GM19397 (cell line): Measurements from ENCODE around the gene PRAC2.

Experiments
- ATAC-seq: cut with Tn5 transposase; IDR thresholded peaks from one replicate; pipeline ENCODE4 v1.9.1; 2021; ENCODE audit warnings: mild to moderate bottlenecking, moderate library complexity; ENCODE audit not compliant: unreplicated experiment

Gene PRAC2

DNA sequence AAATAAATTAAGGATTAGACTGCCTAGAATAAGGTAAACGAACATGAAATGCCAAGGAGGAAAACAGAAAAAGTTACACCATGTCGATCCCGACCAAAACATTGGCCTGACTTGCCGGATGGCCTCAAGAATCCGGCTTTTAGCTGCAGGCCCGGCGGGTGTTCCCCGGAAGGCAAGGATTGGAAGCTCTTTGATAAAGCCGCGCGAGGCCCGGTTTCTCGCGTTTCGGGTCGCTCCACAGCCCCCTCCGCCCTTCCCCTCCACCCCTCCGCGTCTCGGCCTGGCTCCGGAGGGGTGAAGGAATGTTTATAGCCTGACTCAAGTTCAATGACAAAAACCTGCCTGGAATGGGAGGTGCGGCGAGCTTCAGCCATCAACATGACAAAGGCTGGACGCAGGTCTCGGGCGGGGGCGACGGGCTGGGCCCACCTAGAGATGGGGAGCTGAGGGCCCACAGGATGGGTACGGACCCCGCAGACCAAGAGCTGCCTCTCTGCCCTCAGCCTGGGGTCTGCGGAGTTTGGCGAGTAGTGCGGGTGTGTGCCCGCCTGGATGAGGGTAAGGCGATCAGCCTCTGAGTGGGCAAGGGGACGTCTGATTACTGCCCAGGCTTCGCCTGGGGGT is 3.2 kb upstream of the PRAC2 start:
- ATAC-seq, result no peak

DNA sequence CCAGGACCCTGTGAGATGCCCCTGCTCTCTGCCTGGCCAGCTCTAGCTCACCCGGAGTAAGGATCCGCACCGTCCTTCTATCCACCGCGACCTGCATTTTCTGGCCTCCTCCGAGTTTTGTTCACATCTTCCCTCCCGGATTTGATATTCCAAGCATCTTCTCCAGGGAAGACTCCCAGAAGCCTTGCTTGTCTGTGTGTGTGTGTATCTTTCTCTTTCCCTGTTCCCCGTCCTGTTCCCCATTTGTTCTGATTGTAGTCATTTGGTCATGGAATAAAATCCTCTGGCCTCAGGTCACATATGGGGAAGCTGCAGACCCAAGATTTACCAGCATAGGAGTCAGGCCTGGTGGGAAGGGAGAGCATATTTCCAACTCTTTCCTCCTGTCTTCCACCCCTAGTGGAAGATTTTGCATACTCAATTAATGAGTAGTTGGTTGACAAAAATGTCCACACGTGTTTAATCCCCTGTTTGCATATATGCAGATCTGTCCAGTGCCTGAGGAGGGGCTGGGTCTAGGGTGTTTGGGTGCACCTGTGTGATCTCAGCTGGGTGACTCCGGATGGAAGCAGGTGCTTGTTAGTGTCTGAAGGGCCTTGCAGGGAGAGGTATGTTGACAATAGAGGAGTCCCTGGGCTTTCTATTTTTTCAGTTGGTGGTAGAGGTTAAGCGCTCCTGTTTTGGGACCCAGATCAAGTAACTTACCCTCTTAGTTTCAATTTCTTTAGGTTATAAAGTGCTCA is 2.5 kb upstream of the PRAC2 start:
- ATAC-seq, result no peak

DNA sequence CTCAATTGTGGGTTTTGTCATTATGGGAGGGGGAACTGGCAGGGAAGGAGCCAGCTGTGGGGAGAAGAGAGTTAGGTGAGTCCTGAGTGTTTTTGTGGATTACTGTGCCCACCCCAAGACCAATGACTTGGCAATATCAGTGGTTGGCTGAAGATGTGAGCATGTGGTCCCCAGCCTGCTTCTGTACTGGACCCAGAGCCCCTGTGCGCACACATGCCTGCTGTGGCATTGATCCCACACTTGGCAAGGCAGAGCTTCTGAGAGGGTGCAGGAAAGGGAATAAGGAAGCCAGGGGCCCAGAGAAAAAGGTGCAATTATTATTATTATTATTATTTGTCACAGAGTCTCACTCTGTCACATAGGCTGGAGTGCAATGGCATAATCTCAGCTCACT is 2.0 kb upstream of the PRAC2 start:
- no peak for ATAC-seq

- no peak for ATAC-seq
Measured at GRCh38 chr17:48722201-48722907, 631 bp upstream of the PRAC2 start, which contains the start of gene PRAC1. Gene PRAC1 (minus strand): TSS chr17:48722518. CDS start chr17:48722392, 126 bp downstream.

- no peak for ATAC-seq
Measured at GRCh38 chr17:48723423-48724250, 652 bp downstream of the PRAC2 start.

- ATAC-seq, result no peak
Measured at GRCh38 chr17:48724251-48725003, 1.4 kb downstream of the PRAC2 start.

GRCh38 chr17:48725004-48725287 is 2.0 kb downstream of the PRAC2 start:
- ATAC-seq, result no peak

DNA sequence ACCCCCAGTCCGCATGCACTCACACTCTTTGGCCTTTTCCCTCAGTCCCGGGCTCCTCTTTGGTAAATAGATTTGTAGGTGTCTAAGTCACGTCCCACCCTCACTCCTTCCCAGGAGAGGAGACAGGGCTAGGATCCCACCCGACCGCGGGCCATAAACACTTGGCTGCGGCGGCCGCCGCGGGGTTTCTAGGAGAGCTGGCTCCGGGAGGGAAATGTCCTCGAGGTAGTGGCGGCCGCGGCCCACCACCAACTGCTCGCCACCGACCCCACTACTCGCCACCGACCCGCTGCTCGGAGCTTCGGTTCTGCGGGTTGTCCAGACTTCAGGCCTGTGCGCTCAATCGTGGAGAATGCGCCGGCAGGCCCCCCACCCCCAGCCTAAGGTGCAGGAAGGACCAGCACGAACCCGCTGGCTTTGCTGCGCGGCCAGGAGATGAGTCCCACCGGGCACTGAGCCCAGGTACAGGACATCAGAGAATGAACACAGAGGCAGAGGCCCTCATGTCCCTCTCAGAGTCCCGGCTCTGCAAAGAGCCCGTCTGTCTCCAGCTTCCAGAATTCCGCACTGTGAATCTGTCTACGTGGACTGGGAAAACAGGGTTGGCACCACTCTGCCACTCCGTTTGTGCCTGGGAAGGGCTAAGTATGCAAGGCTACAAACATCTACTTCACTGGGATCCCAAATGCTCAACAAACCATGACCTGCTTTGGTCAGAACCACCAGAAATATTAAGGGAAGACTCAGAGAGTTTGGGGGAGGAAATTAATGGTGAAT is 2.5 kb downstream of the PRAC2 start:
- ATAC-seq, result no peak

GRCh38 chr17:48726114-48726915 is 3.3 kb downstream of the PRAC2 start:
- no peak for ATAC-seq

- no peak for ATAC-seq
Measured at GRCh38 chr17:48726916-48727286, 3.9 kb downstream of the PRAC2 start.

DNA sequence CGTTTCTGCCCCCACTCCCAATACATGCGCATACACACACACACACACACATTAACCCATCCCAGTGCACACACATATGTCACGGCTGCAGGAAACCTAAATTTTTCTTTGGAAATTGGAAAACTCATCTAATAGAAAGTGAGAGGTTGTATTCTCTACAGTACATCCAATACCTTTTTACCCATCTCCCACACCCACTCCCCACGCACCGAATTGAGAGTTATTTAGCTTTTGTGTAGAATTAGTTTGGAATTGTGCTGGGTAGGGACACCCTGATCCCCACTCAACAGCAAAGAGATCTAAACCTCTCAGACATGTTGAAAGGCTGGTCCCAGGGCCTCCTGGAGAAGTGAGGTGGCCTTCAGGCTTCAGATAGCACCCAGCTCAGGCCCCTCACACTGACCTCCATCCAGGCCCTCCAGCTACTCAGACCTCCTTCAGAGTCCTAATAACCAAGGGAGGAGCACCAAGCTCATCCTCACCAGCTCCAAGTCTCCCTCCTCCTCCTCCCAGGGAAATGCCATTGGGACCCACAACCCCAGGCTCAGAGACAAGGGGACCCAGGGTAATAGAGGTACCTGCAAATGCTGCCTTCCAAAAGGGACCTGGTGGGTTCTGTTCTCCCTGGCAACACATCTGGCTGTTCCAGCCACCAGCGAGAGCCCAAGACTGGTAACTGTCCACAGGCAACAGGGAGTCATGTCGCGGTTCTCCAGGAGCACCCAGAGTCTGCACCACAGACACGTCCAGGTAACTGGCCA is 4.6 kb downstream of the PRAC2 start:
- no peak for ATAC-seq

DNA sequence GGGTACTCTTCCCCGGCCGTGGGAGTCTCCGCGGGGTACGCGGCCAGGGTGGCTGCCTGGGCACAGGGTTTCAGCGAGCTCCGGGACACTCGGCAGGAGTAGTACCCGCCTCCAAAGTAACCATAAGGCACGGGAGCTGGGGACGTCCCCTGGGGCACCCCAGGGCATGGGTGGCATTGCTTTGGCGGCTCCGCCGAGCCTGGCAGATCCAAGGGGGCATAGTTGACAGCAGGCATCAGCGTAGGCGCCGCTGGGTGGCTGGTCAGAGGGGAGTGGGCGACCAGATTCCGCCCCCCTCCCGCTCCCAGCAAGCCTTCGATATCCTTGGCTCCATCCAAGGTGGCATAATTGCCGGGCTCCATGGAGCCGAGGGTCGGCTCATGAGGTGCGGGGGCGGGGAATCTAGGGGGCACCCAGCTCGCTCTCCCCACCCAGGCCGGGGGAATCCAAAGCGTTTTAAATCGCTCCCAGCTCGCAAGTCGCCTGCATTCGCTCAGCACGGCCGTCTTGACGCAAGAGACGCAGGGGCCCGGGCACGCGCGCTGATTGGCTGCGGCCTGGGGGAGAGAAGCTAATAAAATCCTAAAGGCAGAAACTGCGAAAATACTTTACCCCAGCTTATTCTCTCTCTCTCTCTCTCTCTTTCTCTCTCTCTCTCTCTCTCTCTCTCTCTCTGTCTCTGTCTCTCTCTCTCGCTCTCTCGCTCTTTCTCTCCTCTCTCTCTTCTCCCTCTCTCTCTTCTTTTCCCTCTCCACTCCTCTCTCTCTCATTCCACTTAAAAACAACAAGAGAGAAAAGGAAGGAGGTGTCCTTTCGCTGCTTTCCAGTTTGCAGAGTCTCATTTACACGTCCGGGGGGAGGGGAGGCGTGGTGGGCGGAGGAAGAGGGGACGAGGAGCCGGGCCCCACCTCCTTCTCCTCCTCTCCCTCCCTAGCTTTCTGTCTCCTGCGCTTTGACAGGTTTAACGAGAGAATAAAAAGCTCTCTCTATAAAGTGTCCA is 5.5 kb downstream of the PRAC2 start, which contains the start of gene HOXB13:
TSS of gene HOXB13 (minus strand) at position 519 of the 1,000 bp plus-strand sequence. CDS start at position 362, 157 bp downstream.
- ATAC-seq, result no peak

DNA sequence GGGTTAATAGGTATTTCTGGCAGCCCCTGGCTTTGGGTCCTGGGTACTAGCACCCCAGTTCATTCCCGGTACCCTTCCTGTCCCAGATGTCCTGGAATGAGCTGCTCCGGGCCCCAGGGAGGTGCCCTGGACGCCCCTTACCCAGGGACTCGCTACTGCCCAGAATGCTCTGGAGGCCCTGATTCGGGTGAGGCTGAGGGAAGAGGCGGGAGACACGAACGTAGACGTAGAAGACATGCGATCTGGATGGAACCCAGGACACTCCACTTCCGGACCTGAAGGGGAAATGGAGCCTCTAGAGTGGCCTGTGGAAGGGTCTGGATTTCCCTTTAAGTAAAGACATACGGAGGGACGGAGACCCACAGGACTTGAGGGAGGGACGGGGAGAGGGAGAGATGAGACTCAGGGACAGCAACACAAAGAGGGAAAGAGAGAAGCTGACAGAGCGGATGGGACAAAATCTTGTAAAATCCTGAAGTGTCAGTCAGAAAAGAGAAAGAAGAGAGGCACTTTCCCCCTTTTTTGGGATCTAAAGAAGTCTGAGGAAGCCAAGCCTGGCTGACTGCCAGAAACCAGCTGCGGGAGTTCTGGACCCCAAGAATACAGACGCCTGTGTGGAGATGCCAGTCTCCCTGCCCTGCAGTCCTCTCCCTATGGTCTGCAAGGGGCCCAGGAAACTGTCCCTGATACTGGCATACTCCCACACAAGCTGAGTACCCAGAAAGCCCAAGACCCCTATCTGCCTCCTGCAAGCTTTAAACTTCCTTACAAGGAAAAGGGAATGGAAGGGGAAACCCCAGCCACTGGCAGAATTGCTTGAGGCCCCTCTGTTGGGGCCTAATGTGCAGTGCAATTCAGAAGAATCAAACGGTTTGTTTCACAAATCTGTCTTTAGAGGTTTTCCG is 6.6 kb downstream of the PRAC2 start:
- ATAC-seq, result no peak

GRCh38 chr17:48730240-48730550 is 7.2 kb downstream of the PRAC2 start:
- no peak for ATAC-seq

DNA sequence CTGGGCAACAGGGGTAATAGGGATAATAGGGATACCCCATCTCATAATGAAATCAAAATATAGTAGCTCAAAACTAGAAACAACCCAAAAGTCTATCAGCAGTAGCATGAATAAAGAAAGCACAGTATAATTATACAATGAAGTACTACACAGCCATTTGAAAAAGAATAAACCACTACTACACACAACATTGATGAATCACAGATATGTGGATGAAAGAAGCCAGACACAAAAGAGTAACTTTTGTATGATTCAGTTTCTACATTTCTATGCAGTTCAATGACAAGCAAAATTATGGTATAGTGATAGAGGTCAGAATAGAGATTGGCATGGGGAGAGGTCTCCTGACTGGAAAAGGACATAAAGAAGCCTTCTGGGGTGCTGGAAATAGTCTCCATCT is 8.4 kb downstream of the PRAC2 start:
- ATAC-seq, result no peak
